OCI-M2 (cell line): ENCODE results near the gene GGACT.

Experiments
- DNase-seq: peaks from one replicate; lab custom pipeline; 2025; ENCODE audit not compliant: unreplicated experiment; lab: John Stamatoyannopoulos, UW

The GGACT gene

GRCh38 chr13:100483139-100483538 lies 105.5 kb downstream of the GGACT start:
- no peak for DNase-seq

GRCh38 chr13:100480676-100481075 lies 107.9 kb downstream of the GGACT start:
- DNase-seq, result no peak
